Activated naive CD8-positive, alpha-beta T cell treated with anti-CD3 and anti-CD28 coated beads, Interleukin-2, amount 50 U/mL, for 16 hours (primary cell): ENCODE data around the gene ZFHX3.

Source experiments
- DNase-seq: peaks from one replicate; pipeline ENCODE4 v3.0.0-alpha.2; 2020; ENCODE audit warnings: low read depth, low spot score

ZFHX3 gene

DNA sequence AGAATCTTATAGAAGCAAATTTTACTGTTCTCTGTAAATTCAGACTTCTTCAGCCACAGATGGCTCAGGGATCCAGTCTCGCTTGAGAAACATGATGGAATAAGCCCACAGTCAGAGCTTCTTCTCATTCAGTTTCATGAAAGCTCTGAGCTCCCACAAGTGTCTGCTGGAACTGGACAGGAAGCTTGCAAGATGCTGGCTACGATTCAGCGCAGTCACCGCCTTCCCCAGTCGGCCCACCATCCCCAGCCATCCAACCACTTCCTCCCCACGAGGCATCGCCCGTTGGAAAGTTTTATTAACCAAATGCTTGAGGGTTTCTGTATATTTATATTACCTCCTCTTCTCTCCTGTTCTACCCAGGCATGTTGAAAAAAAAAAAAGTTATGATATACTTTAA lies 171.7 kb downstream of the ZFHX3 start:
- no peak for DNase-seq

DNA sequence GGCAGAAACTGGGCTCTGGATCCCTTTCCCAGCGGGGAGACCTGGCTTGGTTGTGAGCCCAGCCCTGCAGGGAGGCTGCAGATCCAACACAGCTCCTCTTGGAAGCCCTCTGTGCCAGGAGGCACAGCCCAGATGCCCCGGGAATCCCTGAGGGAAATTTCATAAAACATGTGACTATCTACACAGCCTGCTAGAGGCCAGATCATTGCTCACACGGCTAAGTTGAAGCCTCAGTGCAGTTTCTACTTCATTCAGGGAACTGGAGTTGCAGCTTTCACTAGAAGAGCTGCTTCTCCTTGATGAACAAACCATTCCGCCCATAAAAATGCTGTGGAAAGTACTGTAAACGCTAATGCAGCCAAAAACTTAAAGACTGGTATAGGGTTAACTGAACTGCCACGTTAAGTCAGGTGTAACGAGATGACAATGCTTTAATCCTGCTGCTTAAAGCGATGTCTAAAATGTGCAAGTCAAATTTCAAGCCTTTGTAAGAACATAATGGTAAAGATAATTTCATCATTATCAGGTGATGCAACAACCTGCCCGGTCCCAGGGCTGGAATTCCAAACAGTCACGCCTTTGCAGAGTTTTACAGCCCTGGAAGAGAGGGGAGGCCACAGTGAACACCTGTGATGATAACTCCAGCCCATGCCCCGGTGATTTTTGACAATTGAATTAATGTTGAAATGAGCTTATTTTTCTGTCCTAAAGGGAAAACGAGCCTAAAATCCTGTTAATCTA lies 172.5 kb downstream of the ZFHX3 start:
- no peak for DNase-seq

DNA sequence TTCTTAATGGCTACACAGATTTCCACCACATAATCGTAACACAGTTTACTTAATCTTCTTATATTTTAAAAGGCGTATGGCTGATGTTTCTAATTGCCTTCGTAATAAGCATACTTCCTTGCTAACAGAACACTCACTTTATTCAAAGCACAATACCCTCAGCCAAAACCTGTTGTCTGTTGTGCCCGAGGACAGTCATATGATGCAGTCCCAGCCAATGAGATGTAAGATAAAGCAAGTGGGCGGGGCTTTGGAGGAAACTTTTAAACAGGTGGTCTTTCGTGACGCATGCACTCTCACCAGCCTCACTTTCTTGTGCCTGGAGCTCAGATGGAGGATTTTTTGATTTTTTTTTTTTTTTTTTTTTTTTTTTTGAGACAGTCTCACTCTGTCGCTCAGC lies 174.1 kb downstream of the ZFHX3 start:
- DNase-seq = no peak

DNA sequence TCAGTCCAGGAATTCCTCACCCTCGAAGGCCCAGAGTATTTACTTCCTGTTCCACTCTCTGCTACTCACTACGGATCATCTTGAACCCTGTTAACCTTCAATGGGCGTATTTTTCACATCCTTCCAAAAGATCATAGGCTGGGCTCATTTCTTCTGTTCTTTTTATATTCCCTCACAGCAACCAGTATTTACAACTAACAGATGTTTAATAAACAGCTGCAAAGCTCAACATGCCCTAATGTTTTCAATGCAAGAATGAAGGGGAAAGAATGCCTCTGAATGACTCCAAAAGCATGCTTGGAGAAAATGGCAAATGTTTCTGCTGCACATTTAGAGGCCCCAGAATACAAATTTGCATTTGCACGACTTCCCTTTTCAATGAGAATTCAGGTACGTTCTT lies 174.9 kb downstream of the ZFHX3 start:
- DNase-seq = no peak

DNA sequence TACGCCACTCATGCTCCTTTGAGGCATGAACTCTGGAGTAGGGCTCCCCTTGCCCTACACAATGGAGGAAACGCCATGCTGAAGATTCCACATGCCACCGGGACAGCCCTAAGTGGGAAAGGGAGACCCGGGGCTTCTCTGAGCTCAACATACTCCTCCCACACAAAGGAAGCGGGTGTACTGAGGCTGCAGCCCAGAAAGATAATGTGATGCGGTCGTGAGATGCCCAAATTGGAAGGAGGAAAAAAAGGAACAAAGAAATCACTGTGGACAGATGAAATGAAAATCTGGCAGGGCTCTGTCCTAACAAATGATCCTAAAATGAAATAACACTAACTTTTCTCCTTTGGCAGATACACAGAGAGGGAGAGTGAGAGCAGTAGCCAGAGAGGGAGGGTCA lies 182.1 kb downstream of the ZFHX3 start:
- DNase-seq = no peak

DNA sequence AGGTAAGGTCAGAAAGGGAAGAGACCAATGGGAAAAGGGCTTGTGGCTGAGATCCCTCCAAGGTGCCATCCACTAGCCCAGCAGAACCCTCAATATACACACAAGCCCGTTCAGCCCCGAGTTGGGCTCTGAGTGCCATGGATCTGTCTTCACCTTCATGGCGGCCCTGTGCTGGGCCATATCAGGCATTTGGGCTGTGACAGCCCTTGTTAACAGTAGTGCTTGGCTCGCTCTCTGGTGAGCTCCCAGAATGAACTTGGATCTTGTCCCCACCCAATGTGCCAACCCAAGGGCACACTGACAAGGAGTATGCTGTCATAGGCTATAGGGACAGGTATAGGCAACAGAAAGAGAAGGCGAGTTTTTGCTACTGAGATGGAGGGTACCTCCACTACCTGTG lies 182.7 kb downstream of the ZFHX3 start:
- no peak for DNase-seq

DNA sequence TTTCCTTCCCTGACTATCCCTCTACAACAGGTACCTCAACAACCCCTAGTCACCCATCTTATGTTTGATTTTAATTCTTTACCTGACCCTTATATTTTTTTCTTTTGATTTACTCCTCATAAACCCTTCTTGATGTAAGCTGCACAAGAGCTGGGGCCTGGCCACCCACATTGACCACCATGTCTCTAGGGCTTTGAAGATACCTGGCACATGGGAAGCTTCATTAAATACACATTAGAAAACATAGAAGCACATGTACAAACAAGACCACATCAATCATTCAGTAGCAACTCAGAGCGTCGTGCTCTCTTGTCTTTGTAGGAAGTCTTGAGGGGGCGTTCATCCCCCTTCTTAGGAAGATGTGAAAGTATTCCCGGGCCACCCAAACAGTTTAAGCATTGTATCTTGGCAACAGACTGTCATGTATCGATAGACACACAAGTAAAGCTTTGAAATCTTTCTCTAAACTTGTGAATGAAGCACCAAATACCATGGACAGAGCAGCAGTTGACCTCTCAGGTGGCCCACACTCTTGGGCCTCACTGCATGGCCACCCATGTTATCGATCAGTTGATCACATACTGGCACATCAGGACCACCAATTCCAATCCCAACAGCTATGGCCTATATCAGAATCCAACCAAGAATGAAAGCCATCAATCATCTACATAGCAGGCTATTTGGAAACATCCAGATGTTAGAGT lies 183.6 kb downstream of the ZFHX3 start:
- no peak for DNase-seq

DNA sequence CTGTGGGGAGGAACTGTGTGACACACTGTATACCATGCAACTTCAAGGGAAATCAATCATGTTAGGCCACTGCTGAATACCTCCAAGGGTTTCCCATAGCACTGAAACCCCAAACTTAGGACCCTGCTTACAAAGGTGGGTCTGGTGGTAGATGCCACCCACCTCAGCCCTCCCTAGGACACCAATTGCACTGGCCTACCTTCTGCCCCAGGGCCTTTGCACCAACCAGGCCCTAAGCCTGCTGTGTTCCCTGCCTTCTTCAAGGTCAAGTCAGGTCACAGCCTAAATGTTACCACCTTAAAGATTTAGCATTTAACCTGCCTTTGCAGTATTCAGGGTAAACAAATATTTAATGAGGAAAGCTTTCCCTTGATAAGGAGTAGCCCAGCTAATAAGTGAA lies 185.8 kb downstream of the ZFHX3 start:
- DNase-seq = no peak

DNA sequence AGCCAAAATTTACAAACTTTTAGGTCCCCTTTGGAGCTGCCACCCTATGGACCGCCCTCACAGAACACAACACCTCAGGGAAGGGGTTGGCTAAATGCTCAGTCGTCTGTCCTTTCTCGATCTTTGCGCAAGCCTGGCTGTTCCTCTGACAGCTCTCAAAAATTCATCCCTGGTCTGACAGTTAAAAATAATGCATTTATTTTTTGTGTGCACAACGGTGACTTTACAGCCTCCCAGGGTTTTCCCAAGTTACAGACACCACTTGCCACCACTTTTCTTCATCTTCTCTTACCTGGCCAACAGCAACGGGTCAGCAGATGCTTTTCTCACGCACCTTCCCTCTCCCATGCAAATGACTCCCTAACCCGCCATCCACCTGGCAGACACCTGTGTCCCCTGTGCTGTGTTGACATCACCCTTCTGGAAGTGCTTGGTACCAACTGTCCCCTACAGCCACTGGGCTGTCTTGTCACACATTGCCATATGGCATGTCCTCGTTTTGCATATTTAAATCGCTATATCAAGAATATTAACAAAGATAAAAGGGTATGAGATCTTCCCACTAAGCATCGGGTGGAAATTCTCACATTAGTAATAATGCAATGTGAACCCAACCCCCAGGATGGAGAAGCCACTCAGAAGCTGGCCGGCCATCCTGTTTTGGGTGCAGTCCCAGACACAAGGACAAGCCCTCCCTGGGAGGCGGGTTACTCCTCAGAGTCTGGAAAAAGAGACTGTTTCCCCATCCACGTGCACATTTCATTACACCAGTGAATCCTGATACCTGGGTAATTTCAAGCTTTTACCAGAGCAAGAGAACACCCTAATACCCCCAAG lies 187.0 kb downstream of the ZFHX3 start:
- DNase-seq = no peak

DNA sequence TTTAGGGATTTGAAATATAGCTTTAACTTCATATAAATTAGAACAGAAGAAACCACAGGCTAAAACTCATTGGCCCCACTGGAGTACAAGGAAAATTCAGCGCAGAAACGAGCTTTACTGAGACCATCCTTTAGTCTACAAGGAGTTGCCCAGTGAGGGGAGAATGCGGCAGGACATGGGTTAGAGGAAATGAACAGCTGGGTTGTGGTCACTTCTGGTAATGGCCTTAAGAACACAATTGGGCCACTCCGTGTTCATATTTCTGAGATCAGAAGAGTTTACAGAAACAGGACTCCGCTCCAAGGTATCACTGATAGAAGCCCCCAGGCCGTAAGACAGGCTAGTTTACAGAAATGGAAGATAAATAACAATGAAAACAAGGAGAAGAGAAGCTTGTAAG lies 188.3 kb downstream of the ZFHX3 start:
- no peak for DNase-seq

DNA sequence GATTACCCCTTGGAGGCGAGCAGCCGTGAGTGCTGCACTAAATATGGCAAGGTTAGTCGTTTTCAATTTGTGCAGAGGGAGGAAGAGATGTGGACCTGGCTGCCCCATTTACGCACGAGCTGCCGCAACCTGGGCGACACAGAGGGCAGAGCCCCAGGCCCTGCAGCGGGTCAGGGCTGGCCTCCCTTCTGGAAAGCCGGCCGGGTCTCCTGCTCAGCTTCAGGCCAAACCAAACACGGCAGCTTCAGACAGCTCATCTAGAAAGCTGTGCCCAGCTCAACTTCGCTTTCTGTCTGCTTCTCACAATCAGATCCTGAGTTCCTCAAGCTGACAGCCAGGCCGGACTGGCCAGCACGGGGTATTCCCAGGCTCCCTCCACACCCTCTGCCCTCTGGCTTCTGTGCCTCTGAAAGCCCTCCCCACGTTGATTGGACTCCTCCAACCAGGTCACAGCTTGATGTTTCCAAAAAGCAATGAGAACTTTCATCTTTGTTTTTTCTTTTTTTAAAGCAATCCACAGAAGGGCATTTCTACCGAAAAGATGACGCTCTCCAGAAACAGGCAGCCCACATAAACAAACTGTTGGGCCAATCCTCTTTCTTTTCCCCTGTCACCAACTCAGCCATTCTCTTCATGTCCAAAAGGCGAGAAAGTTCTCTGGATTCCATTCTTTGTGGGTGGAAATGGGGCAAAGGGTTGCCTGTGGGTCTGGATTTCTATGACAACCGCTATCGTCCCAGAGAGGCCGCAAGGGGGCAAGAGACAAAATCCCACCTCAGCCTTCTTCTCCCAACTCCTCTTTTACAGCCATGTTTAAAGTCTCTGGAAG lies 189.0 kb downstream of the ZFHX3 start:
- DNase-seq = no peak

DNA sequence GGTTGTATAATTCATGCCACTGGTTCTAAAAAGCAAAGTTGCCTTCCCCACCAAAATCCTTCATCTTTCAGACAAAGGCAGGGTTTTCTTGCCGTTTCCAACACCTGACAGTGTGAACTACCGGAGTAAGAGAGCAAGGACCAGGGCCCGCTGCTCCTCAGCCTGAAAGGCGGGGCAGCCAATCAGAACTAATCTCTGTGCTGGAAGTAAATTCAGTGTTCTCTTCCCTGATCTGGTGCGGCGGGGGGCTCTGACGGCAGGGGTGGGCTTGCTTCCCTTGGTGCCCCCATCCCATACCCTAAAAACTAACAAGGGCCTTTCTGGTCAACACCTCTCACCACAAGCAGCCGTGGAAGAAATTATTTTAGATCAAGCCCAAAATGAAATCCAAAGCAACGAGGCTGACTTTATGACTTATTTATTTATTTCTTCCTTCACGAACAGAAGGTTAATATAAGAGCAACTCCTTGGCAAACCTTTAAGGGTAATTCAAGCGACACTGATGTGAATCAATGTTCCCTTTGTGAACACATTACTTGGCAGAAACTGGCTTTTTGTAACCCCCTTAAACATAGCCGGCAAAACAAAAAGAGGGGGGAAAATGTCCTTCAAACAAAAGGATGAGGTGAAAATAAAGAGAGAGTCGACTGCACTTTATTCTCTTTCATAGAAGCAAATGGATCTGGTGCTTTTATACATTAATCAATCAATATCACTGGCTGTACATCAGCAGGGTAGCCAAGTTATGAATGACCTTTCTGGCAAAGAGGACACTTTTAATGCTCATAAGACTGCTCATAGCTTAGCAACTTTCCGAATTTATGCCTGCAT lies 189.9 kb downstream of the ZFHX3 start:
- DNase-seq = no peak

DNA sequence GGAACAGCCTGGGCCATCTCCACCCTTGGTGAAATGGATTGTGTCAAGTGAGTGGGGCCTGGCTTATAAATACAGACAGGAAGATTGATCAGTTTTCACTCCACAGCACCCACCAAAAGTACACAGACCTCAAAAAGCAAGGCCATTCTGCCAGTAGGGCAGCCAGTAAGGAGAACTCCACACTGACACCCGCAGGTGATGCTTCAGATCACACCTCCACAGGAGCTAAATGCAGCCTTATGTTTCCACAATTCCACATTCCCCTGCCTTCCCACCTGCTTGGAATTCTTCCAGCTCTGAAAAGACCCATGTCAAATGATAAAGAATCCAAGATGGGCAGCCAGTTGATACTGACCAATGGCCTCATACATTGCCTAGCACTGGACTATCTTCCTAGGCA lies 191.1 kb downstream of the ZFHX3 start:
- no peak for DNase-seq

DNA sequence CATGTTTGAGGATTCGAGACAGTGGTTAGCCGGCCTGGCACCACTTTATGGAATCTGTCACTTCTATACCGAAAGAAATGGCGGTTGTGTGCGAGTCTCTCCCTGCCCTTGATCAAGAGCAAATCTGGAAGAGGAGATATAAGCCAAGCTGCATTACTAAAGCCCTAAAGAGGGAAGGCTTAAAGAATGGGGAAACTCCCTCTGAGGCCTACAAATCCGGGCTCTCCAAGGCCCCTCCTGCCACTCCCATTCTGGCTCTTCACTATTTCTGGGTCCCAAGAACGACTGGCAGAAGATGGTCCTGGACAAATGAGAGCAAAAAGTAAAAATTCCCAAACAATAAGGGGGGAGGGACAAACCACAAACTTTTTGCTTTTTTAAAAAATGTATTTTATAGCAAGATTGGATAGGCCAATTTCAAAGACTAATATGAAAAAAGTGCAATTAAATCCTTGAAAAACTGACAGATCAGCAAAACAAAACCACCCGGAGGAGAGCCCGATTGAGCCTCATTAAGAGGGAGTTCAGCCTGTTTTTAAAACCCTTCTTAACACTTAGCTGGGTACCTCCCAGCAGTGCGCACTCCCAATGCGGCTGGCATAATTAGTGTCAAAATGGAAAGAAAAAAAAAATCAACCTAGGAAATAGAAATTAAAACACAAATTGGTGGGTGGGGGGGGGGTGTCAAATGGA lies 193.5 kb downstream of the ZFHX3 start:
- DNase-seq = no peak

DNA sequence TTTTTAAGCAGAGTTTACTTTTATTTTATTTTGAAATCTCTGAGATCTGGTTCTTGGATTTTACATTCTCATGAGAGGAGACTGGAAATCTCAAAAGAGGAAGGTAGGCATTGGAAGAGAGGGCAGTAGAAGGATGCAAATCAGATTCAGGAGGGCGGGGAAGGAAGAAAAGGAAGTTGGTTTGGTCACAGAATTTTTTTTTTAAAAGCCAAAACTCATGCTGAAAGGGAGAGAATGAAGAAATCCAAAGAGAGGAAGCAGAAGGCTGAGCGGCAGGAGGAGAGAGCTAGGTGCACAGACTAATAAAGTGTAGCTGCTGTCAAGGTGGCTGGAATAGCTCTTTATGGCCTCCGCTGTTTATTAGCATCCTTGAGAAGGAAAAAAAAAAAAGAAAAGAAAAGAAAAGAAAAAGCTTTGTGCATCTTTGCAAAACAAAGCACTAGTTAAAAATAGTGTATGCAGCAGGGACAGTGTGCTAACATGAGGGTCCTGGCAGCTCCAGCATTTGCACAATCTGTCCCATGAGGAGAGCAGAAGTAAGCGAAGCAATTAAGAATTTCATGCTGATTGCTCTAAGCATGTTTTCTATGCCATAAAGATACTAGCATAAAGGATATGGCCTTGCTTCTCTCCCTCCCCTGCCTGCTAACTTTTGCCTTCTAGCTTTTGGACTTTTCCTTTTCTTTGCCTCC lies 194.2 kb downstream of the ZFHX3 start:
- no peak for DNase-seq

DNA sequence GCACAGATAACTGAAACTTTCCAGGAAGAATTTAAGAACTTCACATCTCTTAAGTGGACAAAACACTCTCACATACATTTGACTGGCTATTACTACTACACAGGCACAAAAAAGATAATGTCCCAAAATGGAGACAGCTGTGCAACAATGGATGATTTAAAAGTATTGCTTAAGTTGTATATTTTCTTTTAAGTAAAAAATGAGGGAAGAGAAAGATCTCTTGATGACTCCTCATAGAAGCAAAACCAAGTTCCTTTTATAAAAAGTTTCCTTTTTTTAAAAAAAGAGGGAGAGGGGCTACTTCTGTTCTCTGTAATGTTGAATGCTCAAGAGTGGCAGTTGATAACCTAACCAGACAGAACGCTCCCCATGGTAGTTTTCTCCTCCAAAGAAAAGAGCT lies 195.5 kb downstream of the ZFHX3 start:
- no peak for DNase-seq

DNA sequence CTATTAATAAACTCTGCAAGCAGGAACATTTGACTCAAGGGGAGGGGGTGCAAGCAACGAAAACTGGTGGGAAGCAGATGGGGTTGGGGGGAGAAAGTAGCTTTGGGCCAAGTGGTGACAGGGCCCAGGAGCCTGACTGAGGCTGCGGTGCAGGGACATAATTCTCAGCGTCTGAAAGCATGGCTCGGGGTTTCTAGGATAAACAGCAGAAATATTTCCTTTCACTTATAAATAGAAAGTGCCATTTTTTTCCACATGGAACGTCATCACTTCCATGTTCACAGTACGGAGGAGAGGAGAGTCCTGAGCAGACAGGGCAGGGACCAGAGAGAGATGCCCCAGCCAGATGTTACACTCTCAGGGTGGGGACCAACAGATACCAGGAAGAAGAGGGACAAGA lies 197.1 kb downstream of the ZFHX3 start:
- no peak for DNase-seq

DNA sequence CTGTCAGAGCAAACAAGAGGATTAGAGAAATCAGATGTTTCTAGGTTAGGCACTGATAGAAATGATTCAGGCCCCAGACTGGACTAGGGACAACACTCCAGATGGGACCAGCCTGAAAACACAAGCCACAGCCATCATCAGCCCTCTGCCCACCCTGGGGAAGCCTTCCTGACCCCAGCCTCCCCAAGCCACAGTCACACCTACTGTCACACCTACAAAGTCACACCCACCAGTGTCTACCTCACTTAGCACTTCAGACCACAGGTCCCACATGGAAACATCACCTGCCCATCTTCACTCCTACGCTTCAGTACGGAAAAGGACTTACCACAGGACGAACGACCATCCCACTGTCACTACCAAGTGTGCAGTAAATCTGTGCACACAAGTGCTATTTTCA lies 197.9 kb downstream of the ZFHX3 start:
- DNase-seq = no peak

DNA sequence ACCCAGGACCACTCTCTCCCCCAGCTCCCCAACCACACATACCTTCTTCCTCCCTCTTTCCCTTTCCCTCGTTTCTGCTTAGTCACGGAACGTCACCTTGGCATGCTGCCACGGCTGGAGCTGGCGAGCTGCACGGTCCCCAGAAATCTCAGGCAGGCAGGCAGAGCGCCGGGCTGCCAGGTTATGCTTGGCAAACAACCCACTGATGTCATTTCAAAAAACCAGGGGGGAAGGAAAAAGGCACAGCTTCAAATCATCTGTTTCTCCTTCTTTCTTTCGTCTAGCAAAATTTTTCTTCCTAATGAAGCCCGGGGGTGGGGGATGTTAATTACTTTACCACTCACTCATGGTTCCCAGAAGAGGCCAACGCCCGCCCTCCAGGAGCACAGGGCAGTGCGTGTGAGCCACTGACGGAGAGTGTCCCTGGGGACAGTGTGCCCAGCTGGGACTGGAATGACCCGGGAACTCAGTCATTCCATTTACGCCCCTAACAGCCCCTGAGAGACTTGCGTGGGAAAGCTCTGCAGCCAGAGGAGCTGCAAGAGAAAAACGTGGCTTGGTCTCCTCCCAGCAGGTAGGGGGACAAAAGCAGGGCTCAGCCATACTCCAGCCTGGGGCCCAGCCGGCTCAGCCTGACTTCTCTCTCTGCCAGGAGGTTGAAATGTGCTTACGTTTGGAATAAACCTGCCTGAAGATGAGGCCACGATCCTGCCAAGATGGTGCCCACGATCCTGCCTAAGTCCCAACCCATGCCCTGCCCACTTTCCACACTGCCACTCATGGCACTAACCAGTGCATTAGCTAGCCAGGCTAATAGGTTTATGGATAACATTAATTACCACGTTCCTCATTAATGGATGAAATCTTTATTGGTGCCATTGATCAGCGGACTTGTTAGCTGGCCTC lies 198.9 kb downstream of the ZFHX3 start:
- DNase-seq = no peak
